Neural cell (in vitro differentiated cells): Measurements from ENCODE around the gene RGS9. TPM values are rescaled to one million over a fixed set of nuclear protein-coding genes. Genes with fewer than 3 reads are reported as not detected.
A peak's percentile ranks its signal among the peaks of the same experiment; 100 is the strongest.

Experiments
- H2AFZ ChIP-seq: fragments of 200-600, 300-800 bp; sonication (generic), shearing (Covaris generic); 2 replicates; pipeline ENCODE4 v1.6.0; 2014; ENCODE audit warnings: low read depth, mild to moderate bottlenecking, antibody characterized with exemption, low read length, moderate library complexity
- H3F3A ChIP-seq: fragments of 200-600 bp; shearing (Covaris generic); 2 replicates; pipeline ENCODE4 v1.6.1; 2016; ENCODE audit warnings: mild to moderate bottlenecking, moderate library complexity, mixed read lengths, antibody characterized with exemption, low read length; ENCODE audit not compliant: insufficient read depth, poor library complexity, severe bottlenecking
- H3K27ac ChIP-seq: fragments of 200-600, 300-800 bp; sonication (generic), shearing (Covaris generic); 2 replicates; pipeline ENCODE4 v1.5.1; 2014; ENCODE audit warnings: mild to moderate bottlenecking, low read length, moderate library complexity
- H3K27me3 ChIP-seq: fragments of 300-800, 200-600 bp; sonication (generic), shearing (Covaris generic); 2 replicates; pipeline ENCODE4 v1.6.0; 2014; ENCODE audit warnings: mild to moderate bottlenecking, low read depth, low read length, moderate library complexity; ENCODE audit not compliant: insufficient read depth
- H3K36me3 ChIP-seq: fragments of 300-800, 200-600 bp; sonication (generic), shearing (Covaris generic); 2 replicates; pipeline ENCODE4 v1.5.1; 2014; ENCODE audit warnings: mild to moderate bottlenecking, antibody characterized with exemption, low read length, moderate library complexity; ENCODE audit not compliant: insufficient read depth
- H3K4me2 ChIP-seq: fragments of 300-800, 200-600 bp; sonication (generic), shearing (Covaris generic); 2 replicates; pipeline ENCODE4 v1.6.0; 2014; ENCODE audit warnings: mild to moderate bottlenecking, low read length
- H3K4me3 ChIP-seq: fragments of 300-800, 200-600 bp; sonication (generic), shearing (Covaris generic); 2 replicates; pipeline ENCODE4 v1.5.1; 2014; ENCODE audit warnings: mild to moderate bottlenecking, low read length, moderate library complexity
- H3K79me2 ChIP-seq: fragments of 200-600 bp; shearing (Covaris generic); replicated peaks from 2 replicates; pipeline ENCODE4 v1.6.0; 2014; ENCODE audit warnings: mild to moderate bottlenecking, low read length, moderate library complexity; ENCODE audit not compliant: insufficient read depth
- H3K9ac ChIP-seq: fragments of 300-800, 200-600 bp; sonication (generic), shearing (Covaris generic); 2 replicates; pipeline ENCODE4 v1.6.1; 2016; ENCODE audit warnings: mild to moderate bottlenecking, low read length, mixed read lengths
- H3K9me2 ChIP-seq: fragments of 200-600 bp; shearing (Covaris generic); 2 replicates; pipeline ENCODE4 v1.6.1; 2016; ENCODE audit warnings: mild to moderate bottlenecking, low read length, mixed read lengths; ENCODE audit not compliant: insufficient read depth
- H3K9me3 ChIP-seq: fragments of 200-600, 300-800 bp; sonication (generic), shearing (Covaris generic); 2 replicates; pipeline ENCODE4 v1.6.1; 2016; ENCODE audit warnings: mild to moderate bottlenecking, mixed run types, low read length, moderate library complexity, mixed read lengths
- H4K20me1 ChIP-seq: fragments of 200-600 bp; shearing (Covaris generic); 2 replicates; pipeline ENCODE4 v1.6.1; 2016; ENCODE audit warnings: mild to moderate bottlenecking, mixed run types; ENCODE audit not compliant: insufficient read depth
- EP300 ChIP-seq: fragments of 450-650 bp; conservative IDR thresholded peaks from 2 replicates; pipeline ENCODE4 v1.6.1; 2014; ENCODE audit warnings: antibody characterized with exemption, mild to moderate bottlenecking, moderate library complexity; ENCODE audit not compliant: poor library complexity, severe bottlenecking
- EZH2 ChIP-seq: fragments of 200-600, 300-800 bp; shearing (Covaris generic), sonication (generic); IDR thresholded peaks from 2 replicates; pipeline ENCODE4 v1.6.1; 2014; ENCODE audit warnings: antibody characterized with exemption, low read length, borderline replicate concordance, mild to moderate bottlenecking; ENCODE audit not compliant: insufficient read depth, poor library complexity, severe bottlenecking
- MXI1 ChIP-seq: fragments of 450-650 bp; conservative IDR thresholded peaks from 2 replicates; pipeline ENCODE4 v1.6.1; 2014; ENCODE audit warnings: antibody characterized with exemption, mild to moderate bottlenecking; ENCODE audit not compliant: poor library complexity, severe bottlenecking
- POLR2AphosphoS5 ChIP-seq: IDR thresholded peaks from 2 replicates; pipeline ENCODE4 v1.6.1; 2012
- RAD21 ChIP-seq: fragments of 450-650 bp; conservative IDR thresholded peaks from 2 replicates; pipeline ENCODE4 v1.6.1; 2014; ENCODE audit warnings: antibody characterized with exemption, mild to moderate bottlenecking, moderate library complexity
- SMC3 ChIP-seq: fragments of 450-650 bp; conservative IDR thresholded peaks from 2 replicates; pipeline ENCODE4 v1.6.1; 2014; ENCODE audit warnings: antibody characterized with exemption, mild to moderate bottlenecking, moderate library complexity; ENCODE audit not compliant: poor library complexity
- TAF1 ChIP-seq: IDR thresholded peaks from 2 replicates; pipeline ENCODE4 v1.6.1; 2012; ENCODE audit warnings: low read depth
- polyA plus RNA-seq: library from polyadenylated mRNA; depleted of rRNA; stranded (reverse); fragments of >200 nt; gene quantifications from 2 replicates; pipeline ENCODE4 v1.2.3, GENCODE V29; 2014
- TF ChIP-seq, protein P1 (sequence below): fragments of 450-650 bp; IDR thresholded peaks from 2 replicates; pipeline ENCODE4 v1.5.1; 2014; ENCODE audit warnings: antibody characterized with exemption, mild to moderate bottlenecking, moderate library complexity; ENCODE audit not compliant: poor library complexity, severe bottlenecking
- TF ChIP-seq, protein P2 (sequence below): IDR thresholded peaks from 2 replicates; pipeline ENCODE4 v1.6.1; 2012; ENCODE audit warnings: borderline replicate concordance

The RGS9 gene
- polyA plus RNA-seq, 1 donor from 2014 or later, result 6.8 TPM

DNA sequence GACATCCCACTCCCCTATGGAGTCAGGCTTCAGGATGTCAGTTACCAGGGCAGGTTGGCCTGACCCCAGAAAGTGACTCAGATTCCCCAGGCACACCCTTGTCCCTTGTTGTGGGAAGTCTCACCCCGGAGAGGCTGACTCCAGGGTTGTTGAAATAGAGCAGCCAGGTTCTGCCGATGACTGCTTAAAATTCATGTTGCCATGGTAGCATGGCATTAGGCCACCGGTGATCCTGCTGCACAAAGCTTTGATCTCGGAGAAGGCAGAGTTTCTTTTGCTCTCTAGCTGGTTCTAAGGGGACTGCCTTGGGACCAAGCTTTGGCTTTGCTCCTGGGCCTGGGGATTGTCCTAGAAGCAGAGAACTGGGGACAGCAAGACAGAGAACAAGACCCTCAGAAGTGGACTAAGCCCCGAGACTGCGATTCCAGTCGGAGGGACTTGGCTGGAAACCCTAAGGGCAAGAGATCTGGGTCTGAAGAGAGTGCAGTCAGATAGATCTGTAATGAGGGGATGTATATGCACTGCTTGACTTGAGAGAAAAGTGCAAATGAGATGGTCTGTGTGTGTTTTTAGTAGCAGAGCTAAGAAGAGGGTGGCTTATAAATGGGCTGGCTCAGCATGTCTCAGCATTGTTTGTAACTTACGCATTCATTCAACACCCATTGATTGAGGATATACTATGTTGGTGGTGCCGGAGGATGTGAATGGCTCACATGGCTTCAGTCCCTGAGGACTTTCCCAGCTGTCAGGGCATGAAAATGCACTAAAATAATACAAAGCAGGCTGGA lies 106.9 kb downstream of the RGS9 start:
- H3K4me3 ChIP-seq, result peak overlapping the region; percentile 62
- H3K9me3 ChIP-seq, result no peaks in the 10 kb centered on the region
- no peaks in the 10 kb centered on the region for H3K79me2 ChIP-seq
- peak overlapping the region; percentile 83 for H3K4me2 ChIP-seq
- TF ChIP-seq EZH2, result no peak
- peak; percentile 66 for TF ChIP-seq POLR2AphosphoS5
- TF ChIP-seq TAF1, result no peak
- TF ChIP-seq, protein P1, sequence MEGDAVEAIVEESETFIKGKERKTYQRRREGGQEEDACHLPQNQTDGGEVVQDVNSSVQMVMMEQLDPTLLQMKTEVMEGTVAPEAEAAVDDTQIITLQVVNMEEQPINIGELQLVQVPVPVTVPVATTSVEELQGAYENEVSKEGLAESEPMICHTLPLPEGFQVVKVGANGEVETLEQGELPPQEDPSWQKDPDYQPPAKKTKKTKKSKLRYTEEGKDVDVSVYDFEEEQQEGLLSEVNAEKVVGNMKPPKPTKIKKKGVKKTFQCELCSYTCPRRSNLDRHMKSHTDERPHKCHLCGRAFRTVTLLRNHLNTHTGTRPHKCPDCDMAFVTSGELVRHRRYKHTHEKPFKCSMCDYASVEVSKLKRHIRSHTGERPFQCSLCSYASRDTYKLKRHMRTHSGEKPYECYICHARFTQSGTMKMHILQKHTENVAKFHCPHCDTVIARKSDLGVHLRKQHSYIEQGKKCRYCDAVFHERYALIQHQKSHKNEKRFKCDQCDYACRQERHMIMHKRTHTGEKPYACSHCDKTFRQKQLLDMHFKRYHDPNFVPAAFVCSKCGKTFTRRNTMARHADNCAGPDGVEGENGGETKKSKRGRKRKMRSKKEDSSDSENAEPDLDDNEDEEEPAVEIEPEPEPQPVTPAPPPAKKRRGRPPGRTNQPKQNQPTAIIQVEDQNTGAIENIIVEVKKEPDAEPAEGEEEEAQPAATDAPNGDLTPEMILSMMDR, result no peak
- TF ChIP-seq MXI1, result peak; percentile 20
- TF ChIP-seq, protein P2, sequence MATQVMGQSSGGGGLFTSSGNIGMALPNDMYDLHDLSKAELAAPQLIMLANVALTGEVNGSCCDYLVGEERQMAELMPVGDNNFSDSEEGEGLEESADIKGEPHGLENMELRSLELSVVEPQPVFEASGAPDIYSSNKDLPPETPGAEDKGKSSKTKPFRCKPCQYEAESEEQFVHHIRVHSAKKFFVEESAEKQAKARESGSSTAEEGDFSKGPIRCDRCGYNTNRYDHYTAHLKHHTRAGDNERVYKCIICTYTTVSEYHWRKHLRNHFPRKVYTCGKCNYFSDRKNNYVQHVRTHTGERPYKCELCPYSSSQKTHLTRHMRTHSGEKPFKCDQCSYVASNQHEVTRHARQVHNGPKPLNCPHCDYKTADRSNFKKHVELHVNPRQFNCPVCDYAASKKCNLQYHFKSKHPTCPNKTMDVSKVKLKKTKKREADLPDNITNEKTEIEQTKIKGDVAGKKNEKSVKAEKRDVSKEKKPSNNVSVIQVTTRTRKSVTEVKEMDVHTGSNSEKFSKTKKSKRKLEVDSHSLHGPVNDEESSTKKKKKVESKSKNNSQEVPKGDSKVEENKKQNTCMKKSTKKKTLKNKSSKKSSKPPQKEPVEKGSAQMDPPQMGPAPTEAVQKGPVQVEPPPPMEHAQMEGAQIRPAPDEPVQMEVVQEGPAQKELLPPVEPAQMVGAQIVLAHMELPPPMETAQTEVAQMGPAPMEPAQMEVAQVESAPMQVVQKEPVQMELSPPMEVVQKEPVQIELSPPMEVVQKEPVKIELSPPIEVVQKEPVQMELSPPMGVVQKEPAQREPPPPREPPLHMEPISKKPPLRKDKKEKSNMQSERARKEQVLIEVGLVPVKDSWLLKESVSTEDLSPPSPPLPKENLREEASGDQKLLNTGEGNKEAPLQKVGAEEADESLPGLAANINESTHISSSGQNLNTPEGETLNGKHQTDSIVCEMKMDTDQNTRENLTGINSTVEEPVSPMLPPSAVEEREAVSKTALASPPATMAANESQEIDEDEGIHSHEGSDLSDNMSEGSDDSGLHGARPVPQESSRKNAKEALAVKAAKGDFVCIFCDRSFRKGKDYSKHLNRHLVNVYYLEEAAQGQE, result peak; percentile 95
- peak; percentile 61 for TF ChIP-seq SMC3
- TF ChIP-seq RAD21, result peak; percentile 59
- TF ChIP-seq EP300, result peak; percentile 64
- peak overlapping the region; percentile 99 for H3K27ac ChIP-seq
- H3K27me3 ChIP-seq, result no peaks in the 10 kb centered on the region
- H3K9ac ChIP-seq, result peak overlapping the region; percentile 77
- no peaks in the 10 kb centered on the region for H3K9me2 ChIP-seq
- no peaks in the 10 kb centered on the region for H4K20me1 ChIP-seq
- H2AFZ ChIP-seq, result peak overlapping the region; percentile 87
- H3F3A ChIP-seq, result peaks cover 10% of the 10 kb centered on the region
- H3K36me3 ChIP-seq, result no peaks in the 10 kb centered on the region

DNA sequence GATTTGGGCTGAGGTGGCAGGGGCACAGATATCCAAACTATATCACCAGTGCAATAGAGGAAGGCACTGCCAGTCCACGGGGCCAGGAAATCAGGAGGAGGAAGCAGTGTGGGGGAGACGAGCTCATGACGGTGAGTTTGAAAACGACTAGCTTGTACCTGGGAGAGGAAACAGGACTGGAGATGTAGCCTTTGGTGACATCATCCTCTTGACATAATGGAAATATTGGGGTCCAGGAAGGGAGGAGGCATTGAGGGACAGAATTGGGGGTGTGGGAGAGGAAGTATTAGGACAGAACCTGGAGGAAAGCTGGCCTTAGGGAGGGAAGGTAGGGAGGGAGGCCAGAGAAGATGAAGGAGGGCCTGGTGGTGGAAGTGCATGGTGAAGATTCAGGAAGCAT lies 109.1 kb downstream of the RGS9 start:
- Histone ChIP-seq H3K36me3 (no peaks in the 10 kb centered on the region), H2AFZ (no peak overlapping the region), H3K9me2 (no peaks in the 10 kb centered on the region), H3K79me2 (no peaks in the 10 kb centered on the region), H3K9me3 (no peaks in the 10 kb centered on the region), H3K4me3 (no peak overlapping the region), H3K4me2 (no peak overlapping the region), H3K9ac (no peak overlapping the region), H3F3A (peaks cover 10% of the 10 kb centered on the region), H3K27ac (no peak overlapping the region), H3K27me3 (no peaks in the 10 kb centered on the region), H4K20me1 (no peaks in the 10 kb centered on the region)
- TF ChIP-seq MXI1 (no peak), EP300 (no peak), TAF1 (no peak), RAD21 (no peak), EZH2 (no peak), POLR2AphosphoS5 (no peak), SMC3 (no peak)
- TF ChIP-seq, protein P1, result no peak
- TF ChIP-seq, protein P2, result no peak
